MM.1S (cell line): Measurements from ENCODE around the gene SAMD8.

ENCODE experiments used
- CTCF ChIP-seq: fragments of 300-600 bp; sonication (generic); IDR thresholded peaks from 2 replicates; pipeline ENCODE4 v1.5.1; 2016; ENCODE audit warnings: antibody characterized with exemption, low read length, mixed read lengths
- EZH2 ChIP-seq: fragments of 300-600 bp; sonication (generic); optimal IDR thresholded peaks from 2 replicates; pipeline ENCODE3; 2017; ENCODE audit warnings: low read depth, mild to moderate bottlenecking, antibody characterized with exemption, low read length, mixed read lengths
- EZH2phosphoT487 ChIP-seq: fragments of 300-600 bp; sonication (generic); IDR thresholded peaks from 2 replicates; pipeline ENCODE4 v1.6.1; 2018; ENCODE audit warnings: antibody characterized with exemption, low read length

- TF ChIP-seq CTCF, result no peak
- no peak for TF ChIP-seq EZH2phosphoT487
- TF ChIP-seq EZH2, result no peak
Observed at GRCh38 chr10:75197906-75198305, 86.5 kb downstream of the SAMD8 start.
